BLaER1 treated with 17β-estradiol and CSF1 and Interleukin-3, amounts not matched to agents 10 nM and 100 nM (cell line): Measurements from ENCODE around the gene MNT.
"Not testable (repeated sequence)": the region's sequence is repeated elsewhere in the genome, so short reads cannot be mapped to it uniquely, and the experiment has no call there.

Source experiments
- H3K27ac ChIP-seq, 11 experiments: shearing (Covaris generic); formaldehyde crosslinking; 2 replicates each; pipeline ENCODE4 v1.8.1; 2022
- H3K27me3 ChIP-seq, 11 experiments: shearing (Covaris generic); formaldehyde crosslinking; 2 replicates each; pipeline ENCODE4 v1.8.1; 2022
- H3K36me3 ChIP-seq, 11 experiments: shearing (Covaris generic); formaldehyde crosslinking; 2 replicates each; pipeline ENCODE4 v1.8.1; 2022
- H3K4me1 ChIP-seq, 10 experiments: shearing (Covaris generic); formaldehyde crosslinking; 2 replicates each; pipeline ENCODE4 v1.8.1; 2022
- H3K4me2 ChIP-seq, 11 experiments: shearing (Covaris generic); formaldehyde crosslinking; 2 replicates each; pipeline ENCODE4 v1.8.1; 2022
- H3K4me3 ChIP-seq, 10 experiments: shearing (Covaris generic); formaldehyde crosslinking; 2 replicates each; pipeline ENCODE4 v1.8.1; 2022
- H3K9ac ChIP-seq, 11 experiments: shearing (Covaris generic); formaldehyde crosslinking; 2 replicates each; pipeline ENCODE4 v1.8.1; 2022
- H3K9me3 ChIP-seq, 11 experiments: shearing (Covaris generic); formaldehyde crosslinking; replicated peaks in 1 of 11; 2 replicates each; pipeline ENCODE4 v1.8.1; 2022
- H4K20me1 ChIP-seq, 11 experiments: shearing (Covaris generic); formaldehyde crosslinking; 2 replicates each; pipeline ENCODE4 v1.8.1; 2022
- Cebpa-rat ChIP-seq, 11 experiments: shearing (Covaris generic); IDR thresholded peaks; 2 replicates each; pipeline ENCODE4 v1.8.1; 2022

Gene MNT

GRCh38 chr17:2400877-2401425, at the start of gene MNT:
Gene MNT (minus strand): TSS chr17:2401060. CDS start chr17:2400712, 348 bp downstream.
- peak within 1 kb of the TSS; percentile 96 to 100 (median 98) for H3K9ac ChIP-seq
- H3K27ac ChIP-seq, result peak within 1 kb of the TSS; percentile 91 to 100 (median 98)
- no peaks in the 10 kb centered on the region for H3K9me3 ChIP-seq
- H4K20me1 ChIP-seq, result peaks cover 0 to 41% (median 14%) of the 10 kb centered on the region in 11 experiments; a peak in 13 of 22 replicates
- peak within 1 kb of the TSS; percentile 78 to 98 (median 94) for H3K4me3 ChIP-seq
- peaks cover 61 to 71% (median 69%) of the 10 kb centered on the region in 10 experiments for H3K4me1 ChIP-seq
- H3K36me3 ChIP-seq, result no peaks in the 10 kb centered on the region
- peak within 1 kb of the TSS; percentile 97 to 100 (median 99) for H3K4me2 ChIP-seq
- TF ChIP-seq Cebpa-rat (IDR thresholded peaks at IDR 0.05), result no peak
- H3K27me3 ChIP-seq, result no peaks in the 10 kb centered on the region

- peaks cover 11 to 25% (median 20%) of the 10 kb centered on the region in 11 experiments; a peak in 21 of 22 replicates for H3K9me3 ChIP-seq
- no peak for TF ChIP-seq Cebpa-rat (IDR thresholded peaks at IDR 0.05)
- H3K27ac ChIP-seq, result peak overlapping the region in 2 of 11 experiments; percentile 6 to 13; a peak in 1 of 22 replicates
- peaks cover 15 to 68% (median 51%) of the 10 kb centered on the region in 11 experiments for H3K36me3 ChIP-seq
- no peaks in the 10 kb centered on the region for H3K27me3 ChIP-seq
- H3K4me1 ChIP-seq, result peaks cover 15 to 37% (median 29%) of the 10 kb centered on the region in 10 experiments
- H3K4me2 ChIP-seq, result peak overlapping the region in 9 of 11 experiments; percentile 1 to 55 (median 26); a peak in 13 of 22 replicates
- no peak overlapping the region for H3K4me3 ChIP-seq
- H3K9ac ChIP-seq, result 0 out of 22 replicates have a peak overlapping the region, but pooled peaks of 1 of the 11 experiments have one; percentile 9
- peaks cover 0 to 21% (median 0%) of the 10 kb centered on the region in 11 experiments; a peak in 5 of 22 replicates for H4K20me1 ChIP-seq
These were observed 49.3 kb upstream of the MNT start for GRCh38 chr17:2450016-2450650.

GRCh38 chr17:2449486-2449885, 48.6 kb upstream of the MNT start:
- H3K4me1 ChIP-seq, result peaks cover 15 to 37% (median 30%) of the 10 kb centered on the region in 10 experiments
- peaks cover 11 to 25% (median 20%) of the 10 kb centered on the region in 11 experiments; a peak in 21 of 22 replicates for H3K9me3 ChIP-seq
- H3K9ac ChIP-seq, result no peak overlapping the region
- H3K4me2 ChIP-seq, result peak overlapping the region in 5 of 11 experiments; percentile 4 to 49 (median 14); a peak in 7 of 22 replicates
- no peak overlapping the region for H3K4me3 ChIP-seq
- no peak for TF ChIP-seq Cebpa-rat (IDR thresholded peaks at IDR 0.05)
- H3K36me3 ChIP-seq, result peaks cover 14 to 68% (median 53%) of the 10 kb centered on the region in 11 experiments; a peak in 20 of 22 replicates
- H3K27me3 ChIP-seq, result no peaks in the 10 kb centered on the region
- H4K20me1 ChIP-seq, result peaks cover 0 to 24% (median 0%) of the 10 kb centered on the region in 11 experiments; a peak in 6 of 22 replicates
- H3K27ac ChIP-seq, result no peak overlapping the region

GRCh38 chr17:2447479-2447878, 46.6 kb upstream of the MNT start:
- Histone ChIP-seq H3K4me1 (peaks cover 13 to 32% (median 24%) of the 10 kb centered on the region in 10 experiments), H3K9me3 (peaks cover 11 to 25% (median 20%) of the 10 kb centered on the region in 11 experiments; a peak in 21 of 22 replicates), H4K20me1 (peaks cover 0 to 25% (median 0%) of the 10 kb centered on the region in 11 experiments; a peak in 6 of 22 replicates), H3K36me3 (peaks cover 14 to 71% (median 46%) of the 10 kb centered on the region in 11 experiments; a peak in 20 of 22 replicates)
- H3K27me3 ChIP-seq, H3K4me3 ChIP-seq, H3K27ac ChIP-seq, H3K4me2 ChIP-seq, H3K9ac ChIP-seq: not testable (repeated sequence)

GRCh38 chr17:2445638-2446037, 44.8 kb upstream of the MNT start:
- Histone ChIP-seq H3K4me3 (no peak overlapping the region), H4K20me1 (peaks cover 0 to 13% (median 0%) of the 10 kb centered on the region in 11 experiments; a peak in 1 of 22 replicates), H3K4me2 (no peak overlapping the region), H3K27ac (no peak overlapping the region), H3K36me3 (peaks cover 24 to 78% (median 50%) of the 10 kb centered on the region in 11 experiments), H3K9ac (no peak overlapping the region), H3K9me3 (peaks cover 11 to 31% (median 25%) of the 10 kb centered on the region in 11 experiments; a peak in 21 of 22 replicates), H3K27me3 (no peaks in the 10 kb centered on the region), H3K4me1 (peaks cover 9 to 26% (median 17%) of the 10 kb centered on the region in 10 experiments)
- no peak for TF ChIP-seq Cebpa-rat (IDR thresholded peaks at IDR 0.05)

- H3K4me3 ChIP-seq, result no peak overlapping the region
- peaks cover 23 to 81% (median 56%) of the 10 kb centered on the region in 11 experiments for H3K36me3 ChIP-seq
- peaks cover 11 to 33% (median 26%) of the 10 kb centered on the region in 11 experiments; a peak in 21 of 22 replicates for H3K9me3 ChIP-seq
- TF ChIP-seq Cebpa-rat (IDR thresholded peaks at IDR 0.05), result no peak
- H4K20me1 ChIP-seq, result peaks cover 0 to 13% (median 0%) of the 10 kb centered on the region in 11 experiments; a peak in 1 of 22 replicates
- no peak overlapping the region for H3K27ac ChIP-seq
- no peak overlapping the region for H3K4me2 ChIP-seq
- no peak overlapping the region for H3K9ac ChIP-seq
- peaks cover 2 to 29% (median 11%) of the 10 kb centered on the region in 10 experiments for H3K4me1 ChIP-seq
- H3K27me3 ChIP-seq, result no peaks in the 10 kb centered on the region
These were observed 43.5 kb upstream of the MNT start for GRCh38 chr17:2444382-2444781.

GRCh38 chr17:2442166-2442565, 41.3 kb upstream of the MNT start:
- Histone ChIP-seq H4K20me1 (peaks cover 0 to 13% (median 0%) of the 10 kb centered on the region in 11 experiments; a peak in 1 of 22 replicates), H3K4me3 (no peak overlapping the region), H3K27me3 (no peaks in the 10 kb centered on the region), H3K27ac (peak overlapping the region in 3 of 11 experiments; percentile 3 to 13 (median 8); a peak in 2 of 22 replicates), H3K36me3 (peaks cover 30 to 95% (median 69%) of the 10 kb centered on the region in 11 experiments), H3K4me2 (peak overlapping the region in 1 of 11 experiments; percentile 15; a peak in 1 of 22 replicates), H3K9ac (no peak overlapping the region), H3K4me1 (peaks cover 16 to 52% (median 30%) of the 10 kb centered on the region in 10 experiments), H3K9me3 (peaks cover 11 to 28% (median 20%) of the 10 kb centered on the region in 11 experiments; a peak in 21 of 22 replicates)
- TF ChIP-seq Cebpa-rat (IDR thresholded peaks at IDR 0.05), result no peak

- Histone ChIP-seq H3K9me3 (peaks cover 2 to 16% (median 10%) of the 10 kb centered on the region in 11 experiments; a peak in 20 of 22 replicates), H3K36me3 (peaks cover 33 to 97% (median 73%) of the 10 kb centered on the region in 11 experiments), H4K20me1 (peaks cover 0 to 22% (median 0%) of the 10 kb centered on the region in 11 experiments; a peak in 7 of 22 replicates), H3K4me1 (peaks cover 28 to 64% (median 43%) of the 10 kb centered on the region in 10 experiments), H3K27ac (peak overlapping the region in 5 of 11 experiments; percentile 62 to 89 (median 87); a peak in 9 of 22 replicates), H3K9ac (no peak overlapping the region), H3K4me2 (peak overlapping the region in 2 of 11 experiments; percentile 79 to 81; a peak in 2 of 22 replicates), H3K27me3 (no peaks in the 10 kb centered on the region), H3K4me3 (no peak overlapping the region)
- TF ChIP-seq Cebpa-rat (IDR thresholded peaks at IDR 0.05), result no peak
These were observed 40.1 kb upstream of the MNT start for GRCh38 chr17:2440930-2441329.
